K562 (cell line): Measurements from ENCODE around the gene RCE1. TPM values are rescaled to one million over a fixed set of nuclear protein-coding genes. Genes with fewer than 3 reads are reported as not detected.

ENCODE experiments used
- ATAC-seq: fragments of 200-7000 bp; cut with Tn5 transposase; 3 replicates; pipeline ENCODE4 v1.9.1; 2020; ENCODE audit warnings: moderate library complexity
- BruUV-seq: library from RNA; stranded (reverse); fragments of 400-500 nt; replicated peaks from 2 replicates; lab custom pipeline; 2021; lab: Mats Ljungman, UMichigan
- CTCF ChIA-PET: fragments of 300-600 bp; formaldehyde crosslinking; extraction: SDS; loops from one replicate; lab custom pipeline; 2021; ENCODE audit warnings: low intra/inter-chr PET ratio; lab: Yijun Ruan, JAX
- POLR2A ChIA-PET: fragments of 300-600, 350-650 bp; sonication (Branson Sonifier 250); formaldehyde crosslinking; extraction: SDS; loops from one replicate; lab custom pipeline; 2021; ENCODE audit warnings: antibody characterized with exemption, inconsistent platforms; lab: Yijun Ruan, JAX
- DNase-seq, 4 experiments: peaks; one replicate each; pipeline versions ENCODE4 v3.0.0 to v3.0.0-alpha.2; 2011 to 2018; ENCODE audit warnings: low spot score in 3 of 4, mixed read lengths in 3 of 4; ENCODE audit errors: extremely low read depth in 1 of 4
- FAIRE-seq: peaks from 2 replicates; lab custom pipeline; 2011; peaks lifted over from hg19 to GRCh38; lab: Jason Lieb, UNC
- H2AFZ ChIP-seq: 2 replicates; pipeline ENCODE4 v1.6.0; 2011; ENCODE audit warnings: low read depth, low read length, control low read depth, inconsistent platforms
- H3K27ac ChIP-seq: fragments of 200-600 bp; 3 replicates; pipeline ENCODE4 v1.8.0; 2011; ENCODE audit warnings: low read depth, mild to moderate bottlenecking, control low read depth, inconsistent platforms, low read length, moderate library complexity, mixed read lengths; ENCODE audit errors: extremely low read depth
- H3K27me3 ChIP-seq, 2 experiments: fragments of 300-600 bp in 1 of 2; 2 replicates in 1 of 2; 3 replicates in 1 of 2; pipeline versions ENCODE4 v1.6.0 to v1.8.0; 2011; ENCODE audit warnings: inconsistent platforms in 2 of 2, low read length in 2 of 2, mild to moderate bottlenecking in 1 of 2, mixed read lengths in 1 of 2, moderate library complexity in 1 of 2; ENCODE audit not compliant: control insufficient read depth in 2 of 2, insufficient read depth in 2 of 2
- H3K36me3 ChIP-seq: fragments of 300-600 bp; 3 replicates; pipeline ENCODE4 v1.8.0; 2011; ENCODE audit warnings: mild to moderate bottlenecking, low read length, inconsistent platforms; ENCODE audit not compliant: control insufficient read depth, insufficient read depth
- H3K4me1 ChIP-seq, 2 experiments: fragments of 200-600 bp in 1 of 2; replicated peaks in 1 of 2; 2 replicates in 1 of 2; 3 replicates in 1 of 2; pipeline versions ENCODE4 v1.5.1 to v1.8.0; 2011; ENCODE audit warnings: inconsistent platforms in 2 of 2, low read length in 2 of 2, mild to moderate bottlenecking in 1 of 2, mixed read lengths in 1 of 2, moderate library complexity in 1 of 2; ENCODE audit not compliant: control insufficient read depth in 2 of 2, insufficient read depth in 2 of 2
- H3K4me2 ChIP-seq: 2 replicates; pipeline ENCODE4 v1.6.1; 2011; ENCODE audit warnings: low read length, control low read depth, inconsistent platforms, mixed read lengths; ENCODE audit not compliant: insufficient read depth
- H3K4me3 ChIP-seq: fragments of 200-600 bp; sonication (generic), shearing (Covaris generic); 2 replicates; pipeline ENCODE4 v1.5.1; 2016; ENCODE audit warnings: control low read depth, inconsistent platforms
- H3K79me2 ChIP-seq: fragments of 200-600 bp; 3 replicates; pipeline ENCODE4 v1.8.0; 2011; ENCODE audit warnings: low read length, inconsistent platforms; ENCODE audit not compliant: control insufficient read depth, insufficient read depth
- H3K9ac ChIP-seq, 2 experiments: 2 replicates each; pipeline versions ENCODE4 v1.6.0 to v1.6.1; 2011; ENCODE audit warnings: low read depth in 2 of 2, low read length in 2 of 2, control low read depth in 1 of 2, inconsistent platforms in 1 of 2, mild to moderate bottlenecking in 1 of 2, mixed read lengths in 1 of 2; ENCODE audit not compliant: insufficient read depth in 1 of 2
- H3K9me1 ChIP-seq: one replicate; pipeline ENCODE4 v1.6.0; 2011; ENCODE audit warnings: inconsistent platforms, mild to moderate bottlenecking, low read length, moderate library complexity; ENCODE audit not compliant: control insufficient read depth, insufficient read depth
- H3K9me3 ChIP-seq: replicated peaks from 2 replicates; pipeline ENCODE4 v1.5.1; 2011; ENCODE audit warnings: low read depth, low read length, inconsistent platforms; ENCODE audit not compliant: control insufficient read depth, insufficient read depth
- H4K20me1 ChIP-seq: replicated peaks from 2 replicates; pipeline ENCODE4 v1.6.1; 2011; ENCODE audit warnings: low read length, inconsistent platforms, mixed read lengths; ENCODE audit not compliant: control insufficient read depth, insufficient read depth
- CBX2 ChIP-seq: fragments of 200-600 bp; sonication (generic); IDR thresholded peaks from one replicate; pipeline ENCODE4 v1.6.1; 2012; ENCODE audit warnings: mild to moderate bottlenecking, low read length, inconsistent platforms; ENCODE audit not compliant: insufficient read depth, poor library complexity, severe bottlenecking
- CBX5 ChIP-seq: IDR thresholded peaks from 2 replicates; pipeline ENCODE4 v1.6.1; 2014; ENCODE audit warnings: low read depth, borderline replicate concordance
- FOS ChIP-seq: IDR thresholded peaks from 3 replicates; pipeline ENCODE4 v1.6.1; 2011; ENCODE audit not compliant: insufficient read length; ENCODE audit errors: extremely low read depth
- NUFIP1 ChIP-seq: fragments of 450-650 bp; IDR thresholded peaks from 2 replicates; pipeline ENCODE4 v1.6.1; 2018; ENCODE audit not compliant: partially characterized antibody
- PATZ1 ChIP-seq: fragments of 250-450 bp; sonication (Bioruptor Pico); IDR thresholded peaks from 2 replicates; pipeline ENCODE4 v1.5.0; 2020; ENCODE audit warnings: mild to moderate bottlenecking, borderline replicate concordance
- PBX2 ChIP-seq, 2 experiments: IDR thresholded peaks in 1 of 2; conservative IDR thresholded peaks in 1 of 2; 2 replicates each; pipeline ENCODE4 v1.6.1; 2016; ENCODE audit warnings: low read depth in 2 of 2, mild to moderate bottlenecking in 1 of 2, missing compliant biosample characterization in 1 of 2, missing genetic modification characterization in 1 of 2, moderate library complexity in 1 of 2
- WGBS: fragments of 100-300 bp; shearing (Covaris generic); methylation state at CpG from one replicate; pipeline ENCODE4 v1.1.6; 2016; ENCODE audit warnings: low coverage, mixed read lengths; ENCODE audit not compliant: insufficient coverage; ENCODE audit errors: missing lambda C conversion rate; 5-methylcytosine and 5-hydroxymethylcytosine counted together
- in situ Hi-C: fragments of 300-500 bp; cut with MboI; formaldehyde crosslinking; loops from 4 replicates; pipeline ENCODE4 v1.15.0; 2018; ENCODE audit warnings: inconsistent platforms, mixed read lengths
- intact Hi-C: fragments of 100-400 bp; cut with micrococcal nuclease; formaldehyde crosslinking; loops from 2 replicates; pipeline ENCODE4 v1.14.2; 2022
- polyA plus RNA-seq, 8 experiments: library from polyadenylated mRNA; depleted of rRNA in 4 of 8; stranded (reverse) in 5 of 8; unstranded in 3 of 8; fragments of >200 nt; fragmentation: Nextera tagmentation in 2 of 8; fragmentation: Illumina TruSeq in 1 of 8; extraction: Ambion mirVana in 2 of 8; extraction: Trizol in 1 of 8; gene quantifications; 2 replicates each; pipeline versions ENCODE4 v1.2.1 to v1.2.3, GENCODE V29; 2011 to 2014; ENCODE audit warnings: inconsistent platforms in 1 of 8, missing spikeins in 1 of 8
- total RNA-seq, 7 experiments: library from RNA; depleted of rRNA in 6 of 7; stranded (reverse); fragments of >200 nt in 6 of 7; fragmentation: Illumina TruSeq in 2 of 7; extraction: Trizol in 2 of 7; gene quantifications; 2 replicates each; pipeline versions ENCODE4 v1.2.1 to v1.2.3, GENCODE V29; 2011 to 2021; ENCODE audit warnings: low replicate concordance in 1 of 7

RCE1 gene
- total and polyA plus RNA-seq, 9 of the 15 experiments (the other 6 are each of a cell fraction or from before 2014, with no cell fraction given) = 0.75 to 41.5 (median 15.1) TPM

GRCh38 chr11:66881927-66882452 lies 38.7 kb downstream of the RCE1 start (continued):
- TF ChIP-seq PBX2 (CRISPR knock-in tag; IDR thresholded peaks at IDR 0.05; ENCODE audit: low read depth) = no peak
- TF ChIP-seq PBX2 (tag; conservative IDR thresholded peaks at IDR 0.05; ENCODE audit: low read depth) = peak; percentile 93
- no peak for TF ChIP-seq CBX2

DNA sequence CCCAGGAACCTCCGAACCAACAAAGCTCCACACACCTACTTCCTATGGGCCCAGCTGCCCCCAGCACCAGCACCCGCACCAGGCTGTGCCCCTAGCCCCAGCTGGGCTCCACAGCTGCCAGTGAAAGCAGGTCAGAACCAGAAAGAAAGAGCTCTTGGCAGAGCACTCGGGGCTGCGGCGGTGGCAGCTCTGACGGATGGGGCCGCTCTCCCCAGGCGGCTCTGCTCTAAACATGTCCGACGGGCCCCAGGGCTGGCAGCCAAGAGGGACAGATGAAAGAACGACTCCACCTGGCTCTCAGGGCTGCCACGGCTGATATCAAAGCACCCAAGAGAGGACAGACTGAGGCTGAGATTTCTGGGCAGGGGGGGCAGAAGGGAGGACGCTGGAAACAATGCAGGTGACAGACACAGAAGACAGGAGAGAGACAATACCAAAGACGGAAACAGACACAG lies 39.3 kb downstream of the RCE1 start:
- H3K4me3 ChIP-seq = no peak overlapping the region
- intact Hi-C loops = loop anchor here (1.0 to 2.0 kb wide), 2 partner anchors 48 to 188 kb away; no protein-coding TSS in a partner anchor
- peak overlapping the region in 1 of 2 experiments; percentile 78; a peak in 2 of 4 replicates for H3K9ac ChIP-seq
- FAIRE-seq (no peak), ATAC-seq (no peak), DNase-seq (no peak)
- no peak overlapping the region for H2AFZ ChIP-seq
- no peaks in the 10 kb centered on the region for H3K9me1 ChIP-seq
- H3K4me2 ChIP-seq = no peak overlapping the region
- H3K9me3 ChIP-seq = no peaks in the 10 kb centered on the region
- no peaks in the 10 kb centered on the region for H4K20me1 ChIP-seq
- H3K79me2 ChIP-seq = no peaks in the 10 kb centered on the region
- ChIA-PET CTCF (interaction anchor here (0.6 to 2.6 kb wide), 3 partner anchors 49 to 188 kb away, joined by 3 to 18 read pairs (median 3); partner anchors contain the start of gene SYT12), POLR2A (interaction anchor here (1.0 kb wide), 1 partner anchor 12 kb away, joined by 3 read pairs; no protein-coding TSS in a partner anchor)
- in situ Hi-C loops = no loop called here
- H3K4me1 ChIP-seq = peaks cover 24 to 67% of the 10 kb centered on the region in 2 experiments; a peak in 4 of 5 replicates
- WGBS = 66% methylated on average over 10 of the region's 14 CpGs
- H3K27me3 ChIP-seq = no peaks in the 10 kb centered on the region
- H3K36me3 ChIP-seq = no peaks in the 10 kb centered on the region
- no peak for TF ChIP-seq NUFIP1
- TF ChIP-seq CBX5 = no peak
- no peak for TF ChIP-seq FOS
- no peak for TF ChIP-seq PATZ1
- H3K27ac ChIP-seq = no peak overlapping the region
- BruUV-seq = no TSS peak
